ENCODE results near the gene QRICH2.
"Not testable (repeated sequence)": the region's sequence is repeated elsewhere in the genome, so short reads cannot be mapped to it uniquely, and the experiment has no call there.

Gene QRICH2

DNA sequence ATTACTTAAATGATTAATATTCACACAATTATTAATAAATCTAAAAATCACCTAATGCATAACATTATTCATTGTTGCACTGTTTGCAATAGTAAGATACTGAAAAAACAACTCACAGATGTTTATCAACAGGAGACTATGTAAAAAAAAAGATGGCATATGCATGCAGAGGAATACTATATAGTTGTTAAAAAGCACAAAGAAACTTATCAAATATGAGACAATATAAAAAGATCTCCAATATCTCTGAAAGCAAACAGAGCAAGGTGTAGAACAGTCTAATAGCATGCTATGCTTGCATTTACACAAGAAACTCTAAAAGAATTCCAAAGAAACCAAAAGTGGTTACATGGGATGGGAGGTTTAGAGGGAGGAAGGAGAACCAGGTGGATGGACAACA is 71.5 kb downstream of the QRICH2 start:
- no peak for DNase-seq
- intact Hi-C loops (cut with DNase I), result loop anchor here (5.0 kb wide), 1 partner anchor 41 kb away; no protein-coding TSS in a partner anchor

- intact Hi-C loops (cut with DNase I), result loop anchor here (5.0 kb wide), 1 partner anchor 41 kb away; no protein-coding TSS in a partner anchor
- DNase-seq, result no peak
Measured at GRCh38 chr17:76235883-76236282, 72.2 kb downstream of the QRICH2 start.

GRCh38 chr17:76234354-76234679 is 73.8 kb downstream of the QRICH2 start:
- no peak for DNase-seq
- intact Hi-C loops (cut with DNase I), result no loop called here

- DNase-seq, result peak in 1 of 10 donors; percentile 51
- intact Hi-C loops (cut with DNase I), result no loop called here
Measured at GRCh38 chr17:76233588-76234353, 74.3 kb downstream of the QRICH2 start.

GRCh38 chr17:76232342-76232741 is 75.7 kb downstream of the QRICH2 start:
- intact Hi-C loops (cut with DNase I), result no loop called here
- DNase-seq, result no peak

DNA sequence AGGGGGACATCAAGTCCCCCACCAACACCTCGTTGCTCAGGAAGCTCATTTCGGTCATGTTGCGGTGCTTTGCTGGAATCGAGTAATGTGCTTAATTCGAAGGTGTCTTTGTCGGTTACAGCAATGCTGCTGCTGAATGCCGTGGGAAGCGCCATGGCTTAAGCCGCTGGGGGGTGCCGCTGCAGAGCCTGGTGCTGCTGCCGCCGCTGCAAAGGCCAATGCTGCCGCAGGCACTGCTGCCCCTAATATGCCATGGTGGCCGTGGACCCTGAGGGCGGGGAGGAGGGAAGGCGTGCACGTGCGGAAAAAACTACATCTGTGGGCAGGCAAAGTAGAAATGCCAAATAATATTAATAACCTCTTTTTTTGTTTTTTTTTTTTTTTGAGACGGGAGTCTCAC is 81.3 kb downstream of the QRICH2 start:
- DNase-seq; intact Hi-C loops (cut with DNase I): not testable (repeated sequence)

DNA sequence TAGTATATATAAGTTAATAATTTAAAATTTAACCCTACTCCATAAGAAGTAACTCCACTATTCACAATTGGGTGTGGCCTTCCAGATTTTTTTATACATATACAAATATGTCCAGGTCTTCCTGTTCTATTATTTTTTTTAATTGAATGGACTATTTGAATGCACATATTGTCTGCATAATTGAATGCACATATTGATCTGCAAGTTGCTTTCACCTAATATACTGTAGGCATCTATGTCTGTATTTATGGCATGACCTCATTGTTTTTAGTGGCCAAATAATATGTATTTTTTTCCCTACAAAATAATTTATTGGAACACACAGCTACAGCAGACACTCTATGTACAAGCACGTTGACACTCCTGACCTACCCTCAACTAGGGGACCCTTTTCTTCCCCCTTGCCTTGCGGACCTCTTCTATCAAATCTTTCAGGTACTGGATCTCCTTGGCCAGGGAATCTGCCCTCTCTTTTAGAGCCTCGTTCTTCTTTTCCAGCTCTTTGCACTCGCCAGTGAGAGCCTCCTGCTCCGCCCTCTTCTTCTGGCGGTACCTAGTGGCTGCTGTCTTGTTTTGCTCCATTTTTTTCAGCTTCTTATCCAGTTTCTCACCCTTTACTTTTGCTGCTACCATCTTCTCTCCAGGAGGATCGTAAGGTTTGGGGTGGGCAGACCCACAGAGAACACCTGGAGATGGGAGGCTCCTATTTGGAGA is 82.5 kb downstream of the QRICH2 start:
- intact Hi-C loops (cut with DNase I); DNase-seq: not testable (repeated sequence)
